WTC11 (cell line): ENCODE measurements around the gene HMGXB3. TPM values are rescaled to one million over a fixed set of nuclear protein-coding genes. Genes with fewer than 3 reads are reported as not detected.

Experiments used
- ATAC-seq: fragments of 200-7000 bp; cut with Tn5 transposase; 2 replicates; pipeline ENCODE4 v1.10.0; 2021; ENCODE audit warnings: mild to moderate bottlenecking, moderate library complexity
- CTCF ChIA-PET: fragments of 300-600 bp; sonication (Branson Sonifier 250); formaldehyde crosslinking; loops from one replicate; lab custom pipeline; 2021; ENCODE audit warnings: antibody characterized with exemption; lab: Charles Lee
- POLR2A ChIA-PET: fragments of 350-600 bp; sonication (Branson Sonifier 250); formaldehyde crosslinking; loops from one replicate; lab custom pipeline; 2021; ENCODE audit warnings: antibody characterized with exemption; lab: Charles Lee
- DNase-seq: peaks from one replicate; pipeline ENCODE4 v3.0.0; 2021; ENCODE audit warnings: low spot score
- H3K27ac Mint-ChIP-seq: 2 replicates; pipeline ENCODE4 v1.8.0; 2021; ENCODE audit warnings: mixed read lengths
- H3K27me3 Mint-ChIP-seq: 2 replicates; pipeline ENCODE4 v1.8.0; 2021; ENCODE audit warnings: low read depth, mild to moderate bottlenecking, moderate library complexity, mixed read lengths
- H3K36me3 Mint-ChIP-seq: 2 replicates; pipeline ENCODE4 v1.8.0; 2021; ENCODE audit warnings: mixed read lengths
- H3K4me1 Mint-ChIP-seq: 2 replicates; pipeline ENCODE4 v1.8.0; 2022; ENCODE audit warnings: mixed read lengths
- H3K4me3 Mint-ChIP-seq: 2 replicates; pipeline ENCODE4 v1.8.0; 2021; ENCODE audit warnings: mild to moderate bottlenecking, moderate library complexity, mixed read lengths
- H3K9me3 Mint-ChIP-seq: 2 replicates; pipeline ENCODE4 v1.8.0; 2021; ENCODE audit warnings: mixed read lengths
- ESRRA ChIP-seq: sonication (generic); formaldehyde crosslinking; IDR thresholded peaks from 2 replicates; pipeline ENCODE4 v1.8.1; 2022; ENCODE audit warnings: mild to moderate bottlenecking, missing genetic modification reagents, borderline replicate concordance
- JAZF1 ChIP-seq: fragments of 250-450 bp; sonication (Bioruptor Pico); IDR thresholded peaks from 2 replicates; pipeline ENCODE4 v1.9.0; 2021; ENCODE audit warnings: moderate library complexity, mild to moderate bottlenecking, inconsistent platforms
- MYBL2 ChIP-seq: sonication (generic); formaldehyde crosslinking; IDR thresholded peaks from 2 replicates; pipeline ENCODE4 v1.8.1; 2023; ENCODE audit warnings: mild to moderate bottlenecking, moderate library complexity, missing genetic modification reagents
- NFYB ChIP-seq: sonication (generic); formaldehyde crosslinking; conservative IDR thresholded peaks from 2 replicates; pipeline ENCODE4 v1.8.0; 2022; ENCODE audit warnings: low read depth, missing genetic modification reagents
- NR2C2 ChIP-seq: sonication (generic); formaldehyde crosslinking; IDR thresholded peaks from 2 replicates; pipeline ENCODE4 v1.8.0; 2022; ENCODE audit warnings: mild to moderate bottlenecking, missing genetic modification reagents
- SMAD4 ChIP-seq: sonication (generic); formaldehyde crosslinking; IDR thresholded peaks from 2 replicates; pipeline ENCODE4 v1.8.0; 2022; ENCODE audit warnings: mild to moderate bottlenecking, missing genetic modification reagents
- ZBTB21 ChIP-seq: sonication (generic); formaldehyde crosslinking; IDR thresholded peaks from 2 replicates; pipeline ENCODE4 v1.8.1; 2023; ENCODE audit warnings: mild to moderate bottlenecking, missing genetic modification reagents, borderline replicate concordance
- ZNF416 ChIP-seq: fragments of 250-450 bp; sonication (Bioruptor Pico); IDR thresholded peaks from 2 replicates; pipeline ENCODE4 v1.9.0; 2021; ENCODE audit warnings: mild to moderate bottlenecking, inconsistent platforms
- total RNA-seq: library from RNA; stranded (reverse); gene quantifications from 3 replicates; pipeline ENCODE4 v1.2.3, GENCODE V29; 2021
- TF ChIP-seq, protein P1 (sequence below): sonication (generic); formaldehyde crosslinking; IDR thresholded peaks from 2 replicates; pipeline ENCODE4 v1.8.1; 2023; ENCODE audit warnings: mild to moderate bottlenecking, missing genetic modification reagents, moderate library complexity
- TF ChIP-seq, protein P2 (sequence below): sonication (generic); formaldehyde crosslinking; IDR thresholded peaks from 2 replicates; pipeline ENCODE4 v1.8.0; 2023; ENCODE audit warnings: mild to moderate bottlenecking, missing genetic modification reagents
- TF ChIP-seq, protein P3 (sequence below): sonication (generic); formaldehyde crosslinking; IDR thresholded peaks from 2 replicates; pipeline ENCODE4 v1.8.1; 2022; ENCODE audit warnings: missing genetic modification reagents, borderline replicate concordance
- TF ChIP-seq, protein P4 (sequence below): sonication (generic); formaldehyde crosslinking; IDR thresholded peaks from 2 replicates; pipeline ENCODE4 v1.8.0; 2022; ENCODE audit warnings: mild to moderate bottlenecking, missing genetic modification reagents
- TF ChIP-seq, protein P5 (sequence below): fragments of 200-600 bp; IDR thresholded peaks from 2 replicates; pipeline ENCODE4 v1.8.0; 2022; ENCODE audit warnings: antibody characterized with exemption
- TF ChIP-seq, protein P6 (sequence below): fragments of 250-450 bp; sonication (Bioruptor Pico); IDR thresholded peaks from 2 replicates; pipeline ENCODE4 v1.8.0; 2021; ENCODE audit warnings: mild to moderate bottlenecking
- TF ChIP-seq, protein P7 (sequence below): sonication (generic); formaldehyde crosslinking; IDR thresholded peaks from 2 replicates; pipeline ENCODE4 v1.8.1; 2023; ENCODE audit warnings: mild to moderate bottlenecking, missing genetic modification reagents, moderate library complexity
- TF ChIP-seq, protein P8 (sequence below): fragments of 250-450 bp; sonication (Bioruptor Pico); IDR thresholded peaks from 2 replicates; pipeline ENCODE4 v1.9.0; 2021; ENCODE audit warnings: mild to moderate bottlenecking

HMGXB3 gene
- total RNA-seq, 1 experiment from 2014 or later, result 31.6 TPM

DNA sequence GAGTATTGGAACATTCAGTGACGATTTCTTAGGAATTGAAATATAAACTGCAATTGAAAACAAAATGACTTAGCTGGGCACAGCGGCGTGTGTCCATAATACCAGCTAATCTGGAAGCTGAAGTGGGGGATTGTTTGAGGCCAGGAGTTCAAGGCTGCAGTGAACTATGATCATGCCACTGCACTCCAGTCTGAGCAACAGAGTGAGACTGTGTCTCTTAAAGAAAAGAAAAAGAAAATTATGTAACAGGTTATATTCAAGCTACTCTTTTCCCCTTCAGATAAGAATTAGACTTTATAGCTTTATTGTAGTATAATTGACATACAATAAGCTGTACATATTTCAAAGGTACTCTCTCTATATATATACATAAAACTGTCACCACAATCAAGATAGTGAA, 33.6 kb upstream of the HMGXB3 start (continued):
- TF ChIP-seq, protein P1, sequence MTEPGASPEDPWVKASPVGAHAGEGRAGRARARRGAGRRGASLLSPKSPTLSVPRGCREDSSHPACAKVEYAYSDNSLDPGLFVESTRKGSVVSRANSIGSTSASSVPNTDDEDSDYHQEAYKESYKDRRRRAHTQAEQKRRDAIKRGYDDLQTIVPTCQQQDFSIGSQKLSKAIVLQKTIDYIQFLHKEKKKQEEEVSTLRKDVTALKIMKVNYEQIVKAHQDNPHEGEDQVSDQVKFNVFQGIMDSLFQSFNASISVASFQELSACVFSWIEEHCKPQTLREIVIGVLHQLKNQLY, result no peak
- TF ChIP-seq, protein P2, sequence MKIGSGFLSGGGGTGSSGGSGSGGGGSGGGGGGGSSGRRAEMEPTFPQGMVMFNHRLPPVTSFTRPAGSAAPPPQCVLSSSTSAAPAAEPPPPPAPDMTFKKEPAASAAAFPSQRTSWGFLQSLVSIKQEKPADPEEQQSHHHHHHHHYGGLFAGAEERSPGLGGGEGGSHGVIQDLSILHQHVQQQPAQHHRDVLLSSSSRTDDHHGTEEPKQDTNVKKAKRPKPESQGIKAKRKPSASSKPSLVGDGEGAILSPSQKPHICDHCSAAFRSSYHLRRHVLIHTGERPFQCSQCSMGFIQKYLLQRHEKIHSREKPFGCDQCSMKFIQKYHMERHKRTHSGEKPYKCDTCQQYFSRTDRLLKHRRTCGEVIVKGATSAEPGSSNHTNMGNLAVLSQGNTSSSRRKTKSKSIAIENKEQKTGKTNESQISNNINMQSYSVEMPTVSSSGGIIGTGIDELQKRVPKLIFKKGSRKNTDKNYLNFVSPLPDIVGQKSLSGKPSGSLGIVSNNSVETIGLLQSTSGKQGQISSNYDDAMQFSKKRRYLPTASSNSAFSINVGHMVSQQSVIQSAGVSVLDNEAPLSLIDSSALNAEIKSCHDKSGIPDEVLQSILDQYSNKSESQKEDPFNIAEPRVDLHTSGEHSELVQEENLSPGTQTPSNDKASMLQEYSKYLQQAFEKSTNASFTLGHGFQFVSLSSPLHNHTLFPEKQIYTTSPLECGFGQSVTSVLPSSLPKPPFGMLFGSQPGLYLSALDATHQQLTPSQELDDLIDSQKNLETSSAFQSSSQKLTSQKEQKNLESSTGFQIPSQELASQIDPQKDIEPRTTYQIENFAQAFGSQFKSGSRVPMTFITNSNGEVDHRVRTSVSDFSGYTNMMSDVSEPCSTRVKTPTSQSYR, result no peak
- no peak for TF ChIP-seq JAZF1

DNA sequence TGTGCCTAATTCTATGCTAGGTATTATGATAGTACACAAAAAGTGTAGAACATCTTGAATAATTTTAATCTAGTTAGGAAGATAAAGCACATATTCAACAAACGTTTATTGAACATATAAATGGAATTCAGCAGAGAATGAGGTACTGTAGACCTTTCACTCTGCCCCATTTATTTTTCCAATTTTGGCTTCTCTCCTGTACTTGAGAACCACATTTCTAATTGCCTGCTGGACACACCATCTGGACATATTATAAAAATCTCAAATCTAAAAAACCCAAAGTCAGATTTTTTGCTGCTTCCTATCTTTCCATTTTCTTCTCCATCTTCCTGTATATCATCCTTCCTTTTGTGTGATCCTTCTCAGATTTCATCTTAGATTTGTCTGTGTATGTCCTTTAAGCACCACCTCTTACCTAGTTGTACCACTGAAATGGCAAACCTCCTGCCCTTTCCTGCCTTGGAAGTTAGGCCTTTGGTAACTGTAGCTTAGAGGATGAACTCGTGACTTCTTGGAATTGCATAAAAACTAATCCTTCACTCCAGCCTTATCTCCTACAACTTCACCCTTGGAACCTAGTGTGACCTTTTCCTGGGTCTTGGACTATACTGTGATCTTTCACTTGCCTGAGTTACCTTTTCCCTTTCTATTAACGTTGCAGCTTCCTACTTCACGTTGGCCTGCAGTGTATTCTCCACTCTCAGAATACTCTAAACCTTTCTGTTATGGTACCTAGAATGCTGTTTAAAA, 31.2 kb upstream of the HMGXB3 start:
- DNase-seq (no peak), ATAC-seq (no peak)
- Mint-ChIP-seq H3K36me3 (no peaks in the 10 kb centered on the region), H3K27ac (no peak overlapping the region), H3K4me1 (no peaks in the 10 kb centered on the region), H3K9me3 (no peaks in the 10 kb centered on the region), H3K27me3 (no peaks in the 10 kb centered on the region), H3K4me3 (no peak overlapping the region)
- POLR2A ChIA-PET, result no interaction called here
- CTCF ChIA-PET, result interaction anchor here (1.0 to 1.2 kb wide), 3 partner anchors 21 to 116 kb away, joined by 3 to 4 read pairs (median 4); no protein-coding TSS in a partner anchor
- TF ChIP-seq, protein P3, sequence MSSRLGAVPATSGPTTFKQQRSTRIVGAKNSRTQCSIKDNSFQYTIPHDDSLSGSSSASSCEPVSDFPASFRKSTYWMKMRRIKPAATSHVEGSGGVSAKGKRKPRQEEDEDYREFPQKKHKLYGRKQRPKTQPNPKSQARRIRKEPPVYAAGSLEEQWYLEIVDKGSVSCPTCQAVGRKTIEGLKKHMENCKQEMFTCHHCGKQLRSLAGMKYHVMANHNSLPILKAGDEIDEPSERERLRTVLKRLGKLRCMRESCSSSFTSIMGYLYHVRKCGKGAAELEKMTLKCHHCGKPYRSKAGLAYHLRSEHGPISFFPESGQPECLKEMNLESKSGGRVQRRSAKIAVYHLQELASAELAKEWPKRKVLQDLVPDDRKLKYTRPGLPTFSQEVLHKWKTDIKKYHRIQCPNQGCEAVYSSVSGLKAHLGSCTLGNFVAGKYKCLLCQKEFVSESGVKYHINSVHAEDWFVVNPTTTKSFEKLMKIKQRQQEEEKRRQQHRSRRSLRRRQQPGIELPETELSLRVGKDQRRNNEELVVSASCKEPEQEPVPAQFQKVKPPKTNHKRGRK, result no peak
- TF ChIP-seq ZBTB21 (CRISPR knock-in tag) (no peak), MYBL2 (CRISPR knock-in tag) (no peak), NFYB (CRISPR knock-in tag) (no peak), NR2C2 (CRISPR knock-in tag) (no peak), ZNF416 (CRISPR knock-in tag) (no peak), SMAD4 (no peak), JAZF1 (no peak), ESRRA (CRISPR knock-in tag) (no peak)
- TF ChIP-seq, protein P4, sequence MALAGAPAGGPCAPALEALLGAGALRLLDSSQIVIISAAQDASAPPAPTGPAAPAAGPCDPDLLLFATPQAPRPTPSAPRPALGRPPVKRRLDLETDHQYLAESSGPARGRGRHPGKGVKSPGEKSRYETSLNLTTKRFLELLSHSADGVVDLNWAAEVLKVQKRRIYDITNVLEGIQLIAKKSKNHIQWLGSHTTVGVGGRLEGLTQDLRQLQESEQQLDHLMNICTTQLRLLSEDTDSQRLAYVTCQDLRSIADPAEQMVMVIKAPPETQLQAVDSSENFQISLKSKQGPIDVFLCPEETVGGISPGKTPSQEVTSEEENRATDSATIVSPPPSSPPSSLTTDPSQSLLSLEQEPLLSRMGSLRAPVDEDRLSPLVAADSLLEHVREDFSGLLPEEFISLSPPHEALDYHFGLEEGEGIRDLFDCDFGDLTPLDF (CRISPR knock-in tag), result no peak
- TF ChIP-seq, protein P5, sequence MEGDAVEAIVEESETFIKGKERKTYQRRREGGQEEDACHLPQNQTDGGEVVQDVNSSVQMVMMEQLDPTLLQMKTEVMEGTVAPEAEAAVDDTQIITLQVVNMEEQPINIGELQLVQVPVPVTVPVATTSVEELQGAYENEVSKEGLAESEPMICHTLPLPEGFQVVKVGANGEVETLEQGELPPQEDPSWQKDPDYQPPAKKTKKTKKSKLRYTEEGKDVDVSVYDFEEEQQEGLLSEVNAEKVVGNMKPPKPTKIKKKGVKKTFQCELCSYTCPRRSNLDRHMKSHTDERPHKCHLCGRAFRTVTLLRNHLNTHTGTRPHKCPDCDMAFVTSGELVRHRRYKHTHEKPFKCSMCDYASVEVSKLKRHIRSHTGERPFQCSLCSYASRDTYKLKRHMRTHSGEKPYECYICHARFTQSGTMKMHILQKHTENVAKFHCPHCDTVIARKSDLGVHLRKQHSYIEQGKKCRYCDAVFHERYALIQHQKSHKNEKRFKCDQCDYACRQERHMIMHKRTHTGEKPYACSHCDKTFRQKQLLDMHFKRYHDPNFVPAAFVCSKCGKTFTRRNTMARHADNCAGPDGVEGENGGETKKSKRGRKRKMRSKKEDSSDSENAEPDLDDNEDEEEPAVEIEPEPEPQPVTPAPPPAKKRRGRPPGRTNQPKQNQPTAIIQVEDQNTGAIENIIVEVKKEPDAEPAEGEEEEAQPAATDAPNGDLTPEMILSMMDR, result no peak
- TF ChIP-seq, protein P6, sequence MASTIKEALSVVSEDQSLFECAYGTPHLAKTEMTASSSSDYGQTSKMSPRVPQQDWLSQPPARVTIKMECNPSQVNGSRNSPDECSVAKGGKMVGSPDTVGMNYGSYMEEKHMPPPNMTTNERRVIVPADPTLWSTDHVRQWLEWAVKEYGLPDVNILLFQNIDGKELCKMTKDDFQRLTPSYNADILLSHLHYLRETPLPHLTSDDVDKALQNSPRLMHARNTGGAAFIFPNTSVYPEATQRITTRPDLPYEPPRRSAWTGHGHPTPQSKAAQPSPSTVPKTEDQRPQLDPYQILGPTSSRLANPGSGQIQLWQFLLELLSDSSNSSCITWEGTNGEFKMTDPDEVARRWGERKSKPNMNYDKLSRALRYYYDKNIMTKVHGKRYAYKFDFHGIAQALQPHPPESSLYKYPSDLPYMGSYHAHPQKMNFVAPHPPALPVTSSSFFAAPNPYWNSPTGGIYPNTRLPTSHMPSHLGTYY, result no peak
- TF ChIP-seq, protein P7, sequence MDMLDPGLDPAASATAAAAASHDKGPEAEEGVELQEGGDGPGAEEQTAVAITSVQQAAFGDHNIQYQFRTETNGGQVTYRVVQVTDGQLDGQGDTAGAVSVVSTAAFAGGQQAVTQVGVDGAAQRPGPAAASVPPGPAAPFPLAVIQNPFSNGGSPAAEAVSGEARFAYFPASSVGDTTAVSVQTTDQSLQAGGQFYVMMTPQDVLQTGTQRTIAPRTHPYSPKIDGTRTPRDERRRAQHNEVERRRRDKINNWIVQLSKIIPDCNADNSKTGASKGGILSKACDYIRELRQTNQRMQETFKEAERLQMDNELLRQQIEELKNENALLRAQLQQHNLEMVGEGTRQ (CRISPR knock-in tag), result no peak
- TF ChIP-seq, protein P2, result no peak
- TF ChIP-seq, protein P8, sequence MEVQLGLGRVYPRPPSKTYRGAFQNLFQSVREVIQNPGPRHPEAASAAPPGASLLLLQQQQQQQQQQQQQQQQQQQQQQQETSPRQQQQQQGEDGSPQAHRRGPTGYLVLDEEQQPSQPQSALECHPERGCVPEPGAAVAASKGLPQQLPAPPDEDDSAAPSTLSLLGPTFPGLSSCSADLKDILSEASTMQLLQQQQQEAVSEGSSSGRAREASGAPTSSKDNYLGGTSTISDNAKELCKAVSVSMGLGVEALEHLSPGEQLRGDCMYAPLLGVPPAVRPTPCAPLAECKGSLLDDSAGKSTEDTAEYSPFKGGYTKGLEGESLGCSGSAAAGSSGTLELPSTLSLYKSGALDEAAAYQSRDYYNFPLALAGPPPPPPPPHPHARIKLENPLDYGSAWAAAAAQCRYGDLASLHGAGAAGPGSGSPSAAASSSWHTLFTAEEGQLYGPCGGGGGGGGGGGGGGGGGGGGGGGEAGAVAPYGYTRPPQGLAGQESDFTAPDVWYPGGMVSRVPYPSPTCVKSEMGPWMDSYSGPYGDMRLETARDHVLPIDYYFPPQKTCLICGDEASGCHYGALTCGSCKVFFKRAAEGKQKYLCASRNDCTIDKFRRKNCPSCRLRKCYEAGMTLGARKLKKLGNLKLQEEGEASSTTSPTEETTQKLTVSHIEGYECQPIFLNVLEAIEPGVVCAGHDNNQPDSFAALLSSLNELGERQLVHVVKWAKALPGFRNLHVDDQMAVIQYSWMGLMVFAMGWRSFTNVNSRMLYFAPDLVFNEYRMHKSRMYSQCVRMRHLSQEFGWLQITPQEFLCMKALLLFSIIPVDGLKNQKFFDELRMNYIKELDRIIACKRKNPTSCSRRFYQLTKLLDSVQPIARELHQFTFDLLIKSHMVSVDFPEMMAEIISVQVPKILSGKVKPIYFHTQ (CRISPR knock-in tag), result no peak
